Left renal pelvis (tissue), 4 donors: Measurements from ENCODE around the gene SLC14A1. TPM values are rescaled to one million over a fixed set of nuclear protein-coding genes. Genes with fewer than 3 reads are reported as not detected.
A peak's percentile ranks its signal among the peaks of the same experiment; 100 is the strongest.

Source experiments
- DNase-seq, 4 donors: peaks; one replicate each; pipeline ENCODE4 v3.0.0-alpha.2; 2013; ENCODE audit warnings: low read depth in 4 of 4, low spot score in 3 of 4
- polyA plus RNA-seq, 4 donors: library from polyadenylated mRNA; unstranded; fragments of 120-200 nt; gene quantifications; one replicate each; pipeline ENCODE4 v1.2.1, GENCODE V29; 2013; ENCODE audit not compliant: insufficient read length in 4 of 4

Gene SLC14A1
- polyA plus RNA-seq, 4 donors = 4.3 to 9.9 (median 4.7) TPM

GRCh38 chr18:45719106-45719505 lies 4.9 kb upstream of the SLC14A1 start:
- DNase-seq = no peak

DNA sequence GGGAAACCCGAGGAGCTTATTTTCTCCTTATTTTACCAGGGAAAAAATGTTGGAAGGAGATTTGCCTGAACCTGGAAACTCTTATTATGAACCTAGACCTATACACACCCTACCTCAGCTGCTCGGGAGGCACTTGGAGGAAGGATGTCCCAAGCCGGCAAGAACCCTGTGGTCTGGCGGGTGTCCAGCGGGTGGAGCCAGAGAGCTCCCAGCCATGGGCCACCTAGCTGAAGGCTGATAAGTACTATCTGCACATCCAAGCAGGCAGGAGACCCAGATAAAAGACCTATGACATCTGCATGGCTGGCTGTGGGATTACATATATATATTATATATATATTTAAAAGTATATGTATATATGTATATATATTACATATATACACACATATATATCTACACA lies 1.1 kb upstream of the SLC14A1 start:
- peak; percentile 14 to 23 (median 18) for DNase-seq

GRCh38 chr18:45724601-45725000 lies 620 bp downstream of the SLC14A1 start:
- no peak for DNase-seq

- DNase-seq = no peak
These were observed 1.4 kb downstream of the SLC14A1 start for GRCh38 chr18:45725336-45725735.

- no peak for DNase-seq
These were observed 2.6 kb downstream of the SLC14A1 start for GRCh38 chr18:45726603-45727002.

GRCh38 chr18:45727068-45727467 lies 3.1 kb downstream of the SLC14A1 start:
- DNase-seq = no peak

GRCh38 chr18:45728336-45729010 lies 4.5 kb downstream of the SLC14A1 start:
- no peak for DNase-seq

- no peak for DNase-seq
These were observed 7.0 kb downstream of the SLC14A1 start for GRCh38 chr18:45730832-45731575.

GRCh38 chr18:45731716-45732115 lies 7.7 kb downstream of the SLC14A1 start:
- no peak for DNase-seq

- DNase-seq = no peak
These were observed 9.6 kb downstream of the SLC14A1 start for GRCh38 chr18:45733535-45733934.

DNA sequence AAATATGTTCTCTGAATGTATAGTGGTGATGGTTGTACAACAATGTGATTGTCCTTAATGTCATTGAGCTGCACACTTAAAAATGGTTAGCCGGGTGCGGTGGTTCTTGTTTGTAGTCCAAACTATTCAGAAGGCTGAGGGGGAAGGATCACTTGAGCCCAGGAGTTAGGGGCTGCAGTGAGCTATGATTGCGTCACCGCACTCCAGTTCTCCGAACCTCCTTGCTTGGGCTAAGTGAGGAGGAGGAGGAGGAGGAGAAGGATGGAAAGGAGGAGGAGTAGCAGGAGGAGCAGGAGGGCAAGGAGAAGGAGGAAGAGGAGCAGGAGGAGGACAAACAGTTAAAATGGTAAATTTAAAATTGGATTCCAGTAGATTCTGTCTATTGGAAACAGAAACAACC lies 10.5 kb downstream of the SLC14A1 start:
- DNase-seq = no peak

DNA sequence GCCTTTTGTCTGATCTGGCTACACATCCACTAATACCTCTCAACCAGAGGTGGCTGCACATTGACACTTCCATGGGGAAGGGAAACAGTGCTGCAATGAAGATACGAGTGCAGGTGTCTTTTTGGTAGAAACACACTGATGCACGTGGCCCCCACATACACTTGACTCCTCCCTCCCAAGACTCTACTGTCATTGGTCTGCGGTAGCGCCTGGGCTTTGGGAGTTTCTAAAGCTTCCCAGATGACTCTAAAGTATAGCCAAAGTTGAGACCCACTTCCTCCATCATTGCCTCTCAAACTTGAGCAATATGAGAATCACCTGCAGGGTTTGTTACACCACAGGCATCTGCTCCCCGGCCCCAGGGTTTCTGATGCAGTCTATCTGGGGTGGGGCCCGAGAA lies 11.0 kb downstream of the SLC14A1 start:
- no peak for DNase-seq

- DNase-seq = no peak
These were observed 14.7 kb downstream of the SLC14A1 start for GRCh38 chr18:45738660-45739059.

DNA sequence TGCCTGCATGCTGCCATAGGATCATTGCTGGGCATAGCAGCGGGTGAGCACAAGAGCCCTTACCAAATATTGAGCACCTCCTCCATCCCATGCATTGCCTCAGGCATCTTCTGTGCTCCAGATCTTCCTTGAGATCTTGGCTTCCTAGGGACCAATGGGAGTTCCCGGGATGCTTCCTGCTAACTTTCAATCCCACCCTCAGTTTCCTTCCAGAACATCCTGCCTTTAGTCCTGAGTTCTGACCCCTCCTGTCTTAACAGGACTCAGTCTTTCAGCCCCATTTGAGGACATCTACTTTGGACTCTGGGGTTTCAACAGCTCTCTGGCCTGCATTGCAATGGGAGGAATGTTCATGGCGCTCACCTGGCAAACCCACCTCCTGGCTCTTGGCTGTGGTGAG lies 15.3 kb downstream of the SLC14A1 start:
- no peak for DNase-seq

GRCh38 chr18:45739848-45740247 lies 15.9 kb downstream of the SLC14A1 start:
- no peak for DNase-seq

- no peak for DNase-seq
These were observed 17.1 kb downstream of the SLC14A1 start for GRCh38 chr18:45741056-45741455.

- no peak for DNase-seq
These were observed 22.0 kb downstream of the SLC14A1 start for GRCh38 chr18:45745817-45746461.

DNA sequence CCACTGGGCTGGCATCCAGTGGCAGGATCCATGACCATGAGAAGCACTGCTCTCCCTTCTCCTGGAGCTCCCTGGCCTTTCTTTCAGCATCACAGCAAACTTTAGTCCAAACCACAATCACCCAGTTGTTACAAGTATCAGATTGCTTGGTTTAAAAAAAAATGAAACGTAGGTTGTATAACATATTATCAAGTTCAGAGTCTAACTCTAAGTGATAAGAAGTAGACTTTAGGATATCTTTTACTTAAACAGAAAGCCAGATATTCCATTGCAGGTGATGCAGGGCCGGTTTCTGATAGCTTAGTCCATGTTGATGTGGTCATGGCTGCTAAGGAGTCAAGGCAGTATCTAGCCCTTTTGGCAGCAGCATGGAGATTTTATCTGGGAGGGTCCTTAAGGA lies 24.5 kb downstream of the SLC14A1 start:
- DNase-seq = no peak

DNA sequence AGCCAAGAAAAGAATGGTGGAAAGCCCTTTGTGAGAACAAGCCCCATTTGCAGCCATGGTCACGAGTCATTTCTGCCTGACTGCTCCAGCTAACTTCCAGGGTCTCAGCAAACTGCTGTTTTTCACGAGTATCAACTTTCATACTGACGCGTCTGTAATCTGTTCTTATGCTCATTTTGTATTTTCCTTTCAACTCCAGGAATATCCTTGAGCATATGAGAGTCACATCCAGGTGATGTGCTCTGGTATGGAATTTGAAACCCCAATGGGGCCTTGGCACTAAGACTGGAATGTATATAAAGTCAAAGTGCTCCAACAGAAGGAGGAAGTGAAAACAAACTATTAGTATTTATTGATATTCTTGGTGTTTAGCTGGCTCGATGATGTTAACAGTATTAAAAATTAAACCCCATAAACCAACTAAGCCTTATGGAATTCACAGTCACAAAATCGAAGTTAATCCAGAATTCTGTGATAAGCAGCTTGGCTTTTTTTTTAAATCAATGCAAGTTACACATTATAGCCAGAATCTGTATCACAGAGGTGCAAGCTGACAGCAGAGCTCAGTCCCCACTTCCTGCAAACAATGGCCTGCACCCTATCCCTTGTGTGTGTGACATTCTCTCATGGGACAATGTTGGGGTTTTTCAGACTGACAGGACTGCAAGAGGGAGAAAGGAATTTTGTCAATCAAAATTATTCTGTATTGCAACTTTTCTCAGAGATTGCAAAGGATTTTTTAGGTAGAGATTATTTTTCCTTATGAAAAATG lies 26.1 kb downstream of the SLC14A1 start:
- no peak for DNase-seq

- no peak for DNase-seq
These were observed 27.8 kb downstream of the SLC14A1 start for GRCh38 chr18:45751766-45752165.

GRCh38 chr18:45752681-45753080 lies 28.7 kb downstream of the SLC14A1 start:
- no peak for DNase-seq
